Psoas muscle (tissue), 8 donors: ENCODE data around the gene ZCCHC14. TPM values are rescaled to one million over a fixed set of nuclear protein-coding genes. Genes with fewer than 3 reads are reported as not detected.

Experiments used
- ATAC-seq, 4 donors: fragments of 200-7000 bp; cut with Tn5 transposase; one replicate each; pipeline ENCODE4 v1.9.1; 2020; ENCODE audit warnings: moderate library complexity in 3 of 4, mild to moderate bottlenecking in 2 of 4
- DNase-seq, 2 donors: peaks; one replicate each; pipeline ENCODE4 v3.0.0-alpha.2; 2020
- H3K27ac ChIP-seq: fragments of 200-600 bp; one replicate; pipeline ENCODE4 v1.8.0; 2022
- H3K27me3 ChIP-seq, 3 donors: fragments of 200-600 bp in 1 of 3; one replicate each; pipeline versions ENCODE4 v1.6.1 to v1.8.0; 2013 to 2022; ENCODE audit warnings: low read length in 2 of 3, mild to moderate bottlenecking in 2 of 3, moderate library complexity in 1 of 3; ENCODE audit not compliant: insufficient read depth in 3 of 3
- H3K36me3 ChIP-seq, 2 donors: fragments of 200-600 bp in 1 of 2; one replicate each; pipeline versions ENCODE4 v1.6.1 to v1.8.0; 2013 to 2022; ENCODE audit warnings: low read depth in 1 of 2, mild to moderate bottlenecking in 1 of 2, moderate library complexity in 1 of 2; ENCODE audit not compliant: insufficient read depth in 1 of 2
- H3K4me1 ChIP-seq: fragments of 200-600 bp; one replicate; pipeline ENCODE4 v1.8.0; 2022
- H3K4me3 ChIP-seq: fragments of 200-600 bp; one replicate; pipeline ENCODE4 v1.8.0; 2022; ENCODE audit warnings: mild to moderate bottlenecking
- H3K9me3 ChIP-seq: fragments of 200-600 bp; one replicate; pipeline ENCODE4 v1.8.0; 2022
- CTCF ChIP-seq: fragments of 200-600 bp; IDR thresholded peaks from one replicate; pipeline ENCODE4 v1.8.0; 2022; ENCODE audit warnings: antibody characterized with exemption
- WGBS, 3 donors: extraction: QIAGEN DNeasy Blood & Tissue Kit; methylation state at CpG; one replicate each; pipeline versions ENCODE4 v1.1.6 to v1.1.7; 2013; 5-methylcytosine and 5-hydroxymethylcytosine counted together
- intact Hi-C, 2 donors: fragments of 100-400 bp; cut with DNase I; formaldehyde crosslinking; loops; one replicate each; pipeline versions ENCODE4 v1.11.0 to v1.14.2; 2022
- polyA plus RNA-seq, 3 donors: library from polyadenylated mRNA; stranded (reverse); fragments of 200-250 nt; gene quantifications; one replicate each; pipeline ENCODE4 v1.2.3, GENCODE V29; 2013
- total RNA-seq, 4 donors: library from RNA; stranded (reverse); fragmentation: NEBNext Ultra II Directional in 2 of 4; extraction: Animal tissue kit (Norgen Biotek cat#: 25700) in 2 of 4; gene quantifications; one replicate each; pipeline versions ENCODE4 v1.2.1 to v1.2.4, GENCODE V29; 2021 to 2023
- donor health status: healthy with polysubstance abuse.
- donor health status: DM: no; HTN: no; CAD: no; lungs with moderate emphysema.
- donor health status: Bipolar disorder and iron deficiency.
- donor health status: healthy.
- donor health status: DM: yes; HTN: yes; CAD: no.
- donor health status: DM: no; HTN: no; CAD: no.
- donor health status: DM: no; HTN: no; CAD: no.
- donor health status: DM: yes; HTN: yes; CAD: no.

ZCCHC14 gene
- total and polyA plus RNA-seq, 7 donors, result 5.8 to 17.3 (median 14.6) TPM

DNA sequence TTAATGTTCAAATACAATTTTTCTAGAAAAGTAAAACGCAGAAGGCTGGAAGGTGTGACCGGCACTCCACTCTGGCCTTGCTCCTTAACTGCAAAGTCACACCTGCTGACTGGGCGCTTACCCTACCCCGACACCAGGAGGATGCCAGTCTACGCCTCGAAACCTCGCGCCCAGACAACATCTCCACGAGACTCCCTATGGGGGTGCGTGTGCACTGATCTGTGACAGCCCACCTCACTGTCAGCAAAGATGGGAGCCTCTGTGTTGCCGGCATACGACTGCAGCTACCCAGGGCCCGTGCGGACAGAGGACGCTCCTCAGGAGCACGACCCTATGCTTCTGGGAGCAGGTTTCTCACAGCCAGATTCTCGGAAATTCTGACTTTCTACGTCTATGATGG, 74.6 kb downstream of the ZCCHC14 start:
- intact Hi-C loops, result loop anchor here in 1 of 2 donors (5.0 kb wide), 2 partner anchors 124 to 154 kb away; no protein-coding TSS in a partner anchor
- TF ChIP-seq CTCF, result no peak
- no peak overlapping the region for H3K4me3 ChIP-seq
- no peaks in the 10 kb centered on the region for H3K27me3 ChIP-seq
- no peaks in the 10 kb centered on the region for H3K9me3 ChIP-seq
- DNase-seq, result no peak
- peak in 1 of 4 donors; percentile 20 for ATAC-seq
- H3K4me1 ChIP-seq, result no peaks in the 10 kb centered on the region
- no peak overlapping the region for H3K27ac ChIP-seq
- peaks cover 2 to 96% of the 10 kb centered on the region in 2 donors for H3K36me3 ChIP-seq
- WGBS, 3 donors, result 94% methylated on average over 18 of the region's 18 CpGs

DNA sequence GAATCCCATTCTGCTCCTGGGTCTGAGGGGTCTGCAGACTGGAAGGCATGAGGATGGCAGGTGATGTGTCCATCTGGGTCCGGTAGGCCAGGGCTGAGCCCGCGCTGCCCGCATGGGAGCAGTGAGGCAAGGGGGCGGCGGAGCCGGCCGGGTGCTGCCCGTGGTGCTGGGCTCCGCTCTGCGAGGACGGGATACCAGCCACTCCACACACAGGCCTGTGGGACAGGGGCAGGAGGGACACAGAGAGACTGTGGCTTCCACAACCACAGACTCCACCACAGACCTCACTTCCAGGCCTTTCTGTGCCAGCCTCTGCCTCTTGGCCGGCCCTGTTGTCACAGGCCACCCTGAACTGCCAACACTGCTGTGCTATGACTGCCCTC, 75.3 kb downstream of the ZCCHC14 start:
- H3K4me3 ChIP-seq, result no peak overlapping the region
- H3K27me3 ChIP-seq, result no peaks in the 10 kb centered on the region
- DNase-seq (no peak), ATAC-seq (peak in 1 of 4 donors; percentile 40)
- H3K27ac ChIP-seq, result no peak overlapping the region
- WGBS, 3 donors, result 90 to 94% (median 93%) methylated on average over 13 of the region's 13 CpGs
- H3K36me3 ChIP-seq, result peaks cover 2 to 96% of the 10 kb centered on the region in 2 donors
- intact Hi-C loops, result loop anchor here in 1 of 2 donors (2.0 to 5.0 kb wide), 3 partner anchors 125 to 219 kb away; no protein-coding TSS in a partner anchor
- no peaks in the 10 kb centered on the region for H3K4me1 ChIP-seq
- TF ChIP-seq CTCF, result no peak
- H3K9me3 ChIP-seq, result no peaks in the 10 kb centered on the region

GRCh38 chr16:87416826-87417527, 75.8 kb downstream of the ZCCHC14 start:
- peaks cover 6 to 96% of the 10 kb centered on the region in 2 donors for H3K36me3 ChIP-seq
- 76 to 82% (median 80%) methylated on average over 23 of the region's 23 CpGs for WGBS, 3 donors
- H3K4me1 ChIP-seq, result no peaks in the 10 kb centered on the region
- no peak overlapping the region for H3K27ac ChIP-seq
- peak; percentile 69 for TF ChIP-seq CTCF
- ATAC-seq (peak in 1 of 4 donors; percentile 53), DNase-seq (no peak)
- intact Hi-C loops, result loop anchor here in 1 of 2 donors (2.0 to 5.0 kb wide), 3 partner anchors 125 to 220 kb away; no protein-coding TSS in a partner anchor
- no peaks in the 10 kb centered on the region for H3K27me3 ChIP-seq
- H3K9me3 ChIP-seq, result no peaks in the 10 kb centered on the region
- H3K4me3 ChIP-seq, result no peak overlapping the region

GRCh38 chr16:87415441-87415840, 77.4 kb downstream of the ZCCHC14 start:
- TF ChIP-seq CTCF, result no peak
- WGBS, 3 donors, result 85 to 89% (median 86%) methylated on average over 9 of the region's 9 CpGs
- Histone ChIP-seq H3K27ac (no peak overlapping the region), H3K27me3 (no peaks in the 10 kb centered on the region), H3K4me3 (no peak overlapping the region), H3K36me3 (peaks cover 6 to 96% of the 10 kb centered on the region in 2 donors), H3K4me1 (no peaks in the 10 kb centered on the region), H3K9me3 (no peaks in the 10 kb centered on the region)
- no peak for DNase-seq
- intact Hi-C loops, result loop anchor here in 1 of 2 donors (5.0 kb wide), 2 partner anchors 127 to 157 kb away; no protein-coding TSS in a partner anchor
- no peak for ATAC-seq
